HFFc6 (cell line): ENCODE measurements around the gene OR8H1. TPM values are rescaled to one million over a fixed set of nuclear protein-coding genes. Genes with fewer than 3 reads are reported as not detected.

Experiments used
- DNase-seq: peaks from one replicate; pipeline ENCODE4 v3.0.0-alpha.2; 2018
- H3K27ac Mint-ChIP-seq: 2 replicates; pipeline ENCODE4 v1.8.0; 2020; ENCODE audit warnings: mild to moderate bottlenecking, mixed read lengths
- H3K27me3 Mint-ChIP-seq: 2 replicates; pipeline ENCODE4 v1.8.0; 2021; ENCODE audit warnings: mild to moderate bottlenecking, moderate library complexity, mixed read lengths; ENCODE audit not compliant: insufficient read depth
- H3K36me3 Mint-ChIP-seq: 2 replicates; pipeline ENCODE4 v1.8.0; 2021; ENCODE audit warnings: low read depth, mixed read lengths
- H3K4me1 Mint-ChIP-seq: 2 replicates; pipeline ENCODE4 v1.8.0; 2020; ENCODE audit warnings: low read depth, mixed read lengths
- H3K4me3 Mint-ChIP-seq: 2 replicates; pipeline ENCODE4 v1.8.0; 2020; ENCODE audit warnings: mild to moderate bottlenecking, moderate library complexity, mixed read lengths
- H3K9me3 Mint-ChIP-seq: 2 replicates; pipeline ENCODE4 v1.8.0; 2020; ENCODE audit warnings: mild to moderate bottlenecking, mixed read lengths
- CTCF ChIP-seq: fragments of 200-600 bp; sonication (generic); IDR thresholded peaks from 2 replicates; pipeline ENCODE4 v1.5.0; 2021; ENCODE audit warnings: antibody characterized with exemption, mild to moderate bottlenecking
- long read RNA-seq: library from polyadenylated mRNA; unstranded; transcript quantifications from one replicate; pipeline ENCODE4 v2.0.0, GENCODE V29; 2019
- total RNA-seq, 6 experiments: library from RNA; stranded (reverse); fragmentation: NEBNext Ultra II Directional; extraction: Animal tissue kit (Norgen Biotek cat#: 25700); gene quantifications; 2 replicates in 1 of 6; 3 replicates in 5 of 6; pipeline ENCODE4 v1.2.3, GENCODE V29; 2021

Gene OR8H1
- total RNA-seq = not detected
- long read RNA-seq = 0 reads

DNA sequence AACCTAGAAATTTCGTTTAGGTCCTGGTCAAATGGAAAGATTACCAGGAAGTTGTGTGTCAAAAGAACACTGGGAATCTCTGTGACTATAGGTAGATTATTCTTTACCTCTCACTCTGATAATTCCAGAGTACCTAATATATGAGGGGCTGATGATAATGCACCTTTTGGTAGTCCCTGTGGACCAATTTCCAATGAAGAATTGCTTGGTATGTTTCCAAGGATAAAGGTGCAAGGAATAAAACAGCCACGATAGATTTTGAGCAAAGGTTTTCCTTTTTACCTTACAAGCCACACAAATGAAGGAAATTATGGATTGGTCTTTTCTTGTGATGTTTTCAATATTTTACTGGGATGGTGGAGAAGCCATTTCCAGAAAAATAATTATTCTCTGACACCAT is at the start of gene OR8H1:
OR8H1 (minus strand) TSS at position 101 of the 400 bp plus-strand sequence. CDS start 1,192 bp downstream, outside the sequence.
- Mint-ChIP-seq H3K4me1 (no peaks in the 10 kb centered on the region), H3K9me3 (peaks cover 22% of the 10 kb centered on the region), H3K4me3 (no peak within 1 kb of the TSS), H3K27me3 (no peaks in the 10 kb centered on the region), H3K36me3 (no peaks in the 10 kb centered on the region), H3K27ac (no peak within 1 kb of the TSS)
- DNase-seq = no peak
- TF ChIP-seq CTCF = no peak

GRCh38 chr11:56340289-56340688 is 48.2 kb upstream of the OR8H1 start:
- no peak for TF ChIP-seq CTCF
- Mint-ChIP-seq H3K27me3 (no peaks in the 10 kb centered on the region), H3K27ac (no peak overlapping the region), H3K4me1 (no peaks in the 10 kb centered on the region), H3K4me3 (no peak overlapping the region), H3K9me3 (peaks cover 51% of the 10 kb centered on the region), H3K36me3 (no peaks in the 10 kb centered on the region; the same call in 1 of the 2 replicates)
- no peak for DNase-seq

GRCh38 chr11:56333156-56333555 is 41.1 kb upstream of the OR8H1 start:
- DNase-seq = no peak
- Mint-ChIP-seq H3K27me3 (no peaks in the 10 kb centered on the region), H3K36me3 (peaks cover 4% of the 10 kb centered on the region), H3K4me3 (no peak overlapping the region), H3K4me1 (no peaks in the 10 kb centered on the region), H3K27ac (no peak overlapping the region), H3K9me3 (peaks cover 39% of the 10 kb centered on the region)
- TF ChIP-seq CTCF = no peak

DNA sequence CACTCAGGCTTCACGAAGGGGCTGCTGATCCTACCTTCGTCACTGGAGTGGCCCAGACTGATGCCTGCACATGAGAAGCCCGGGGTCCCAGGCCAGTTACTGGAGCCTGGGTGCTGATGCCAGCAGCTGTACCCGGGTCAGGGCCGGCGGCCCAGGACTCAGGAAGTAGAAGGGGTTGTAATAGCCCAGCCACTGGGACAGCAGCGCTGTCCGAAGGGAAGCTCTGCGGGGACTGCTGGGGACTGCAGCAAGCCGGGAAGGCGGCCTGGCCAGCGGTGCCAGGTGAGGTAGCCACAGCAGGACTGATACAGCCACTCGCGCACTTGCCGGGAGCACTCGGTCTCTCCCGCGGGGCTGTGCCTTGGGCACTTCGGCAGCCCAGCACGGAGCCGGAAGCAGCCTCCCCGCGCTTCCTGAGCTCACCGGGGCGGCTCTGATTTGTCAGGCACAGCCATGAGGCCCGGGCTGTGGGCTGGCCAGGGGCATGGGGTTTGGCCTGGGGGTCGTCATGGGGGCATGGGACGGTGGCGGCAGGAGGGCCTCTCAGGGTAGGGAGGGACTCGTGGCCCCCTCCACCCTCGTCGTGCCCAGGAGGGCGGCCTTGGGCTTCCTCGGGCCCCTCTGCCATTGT is 39.9 kb upstream of the OR8H1 start:
- no peak overlapping the region for H3K27ac Mint-ChIP-seq
- no peaks in the 10 kb centered on the region for H3K4me1 Mint-ChIP-seq
- no peak for TF ChIP-seq CTCF
- DNase-seq = no peak
- peaks cover 4% of the 10 kb centered on the region; the same call in 1 of the 2 replicates for H3K36me3 Mint-ChIP-seq
- H3K27me3 Mint-ChIP-seq = no peaks in the 10 kb centered on the region
- no peak overlapping the region for H3K4me3 Mint-ChIP-seq
- H3K9me3 Mint-ChIP-seq = peaks cover 31% of the 10 kb centered on the region

GRCh38 chr11:56314844-56315243 is 22.8 kb upstream of the OR8H1 start, which contains the start of gene OR8K3:
TSS of gene OR8K3 (plus strand) at chr11:56315144. CDS start at chr11:56318307, 3,163 bp downstream.
- H3K9me3 Mint-ChIP-seq = peaks cover 8% of the 10 kb centered on the region
- H3K36me3 Mint-ChIP-seq = no peaks in the 10 kb centered on the region
- no peaks in the 10 kb centered on the region for H3K27me3 Mint-ChIP-seq
- DNase-seq = no peak
- no peaks in the 10 kb centered on the region for H3K4me1 Mint-ChIP-seq
- no peak within 1 kb of the TSS for H3K4me3 Mint-ChIP-seq
- TF ChIP-seq CTCF = no peak
- H3K27ac Mint-ChIP-seq = no peak within 1 kb of the TSS
